Activated CD4-positive, alpha-beta T cell treated with anti-CD3 and anti-CD28 coated beads for 4 hours (primary cell): Measurements from ENCODE around the gene EGLN3.

Experiments used
- DNase-seq, 2 donors: peaks; one replicate each; pipeline ENCODE4 v3.0.0-alpha.2; 2020

The EGLN3 gene

DNA sequence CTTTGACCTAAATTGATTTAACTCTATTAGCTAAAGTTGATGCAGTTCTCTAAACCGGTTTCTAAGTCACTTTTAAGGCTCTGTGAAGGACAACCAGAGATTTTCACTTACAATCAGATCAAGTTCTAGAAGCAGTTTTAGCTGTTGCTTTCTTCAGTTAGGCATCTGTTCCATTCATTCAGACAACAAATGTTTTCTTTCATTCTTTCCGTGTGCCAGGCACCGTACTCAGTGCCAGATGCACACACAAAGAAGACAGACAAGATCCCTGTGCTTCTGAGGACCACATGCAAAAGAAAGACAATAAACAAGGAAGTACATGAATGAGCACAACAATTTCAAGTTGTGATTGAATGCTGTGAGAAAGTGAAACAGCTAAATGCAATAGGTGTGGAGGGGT lies 11.1 kb upstream of the EGLN3 start:
- no peak for DNase-seq

GRCh38 chr14:33959692-33960151 lies 8.8 kb upstream of the EGLN3 start:
- DNase-seq: no peak

DNA sequence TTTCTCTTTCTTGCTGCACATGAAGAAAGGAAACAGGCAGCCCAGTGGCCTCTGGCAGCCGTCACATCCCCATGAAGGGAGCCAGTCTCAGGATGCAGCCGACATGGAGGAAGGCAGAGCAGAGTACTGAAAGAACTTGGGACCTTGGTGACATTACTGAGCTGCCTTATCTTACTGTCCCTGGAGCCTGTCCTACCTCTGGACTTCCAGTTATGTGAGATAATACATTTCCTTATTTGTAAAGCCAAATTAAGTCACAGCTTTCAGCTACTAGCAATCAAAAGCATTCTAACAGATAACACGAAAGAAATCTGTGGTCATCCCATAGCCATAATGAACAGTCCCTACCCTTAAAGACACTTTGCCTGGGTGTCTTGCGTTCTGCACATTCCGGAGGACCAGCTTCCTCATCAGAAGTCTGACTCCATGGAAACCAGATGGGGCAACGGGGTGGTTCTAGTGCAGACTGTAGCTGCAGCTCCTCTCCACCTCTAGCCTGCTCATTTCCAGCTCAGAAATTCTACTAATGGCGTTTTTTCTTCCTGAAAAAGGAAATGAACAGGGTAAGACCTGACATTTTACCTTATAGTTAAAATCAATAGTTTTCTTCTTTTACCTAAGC lies 7.8 kb upstream of the EGLN3 start:
- DNase-seq: no peak

DNA sequence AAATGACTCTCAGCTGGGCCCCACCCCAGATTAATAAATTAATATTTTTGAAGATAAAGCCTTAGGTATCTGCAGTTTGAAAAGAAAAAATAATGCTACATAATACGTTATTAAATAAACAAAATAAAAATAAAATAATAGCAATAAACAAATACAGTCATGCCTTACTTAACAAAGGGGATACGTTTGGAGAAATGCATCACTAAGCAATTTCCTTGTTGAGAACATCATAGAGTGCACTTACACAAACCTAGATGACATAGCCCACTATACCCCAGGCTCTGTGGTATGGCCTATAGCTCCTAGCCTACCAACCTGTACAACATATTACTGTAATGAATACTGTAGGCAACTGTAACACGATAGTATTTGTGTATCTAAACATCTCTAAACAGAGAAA lies 7.1 kb upstream of the EGLN3 start:
- no peak for DNase-seq

- no peak for DNase-seq
These were observed 6.4 kb upstream of the EGLN3 start for GRCh38 chr14:33957299-33957698.

- no peak for DNase-seq
These were observed 5.8 kb upstream of the EGLN3 start for GRCh38 chr14:33956640-33957039.

DNA sequence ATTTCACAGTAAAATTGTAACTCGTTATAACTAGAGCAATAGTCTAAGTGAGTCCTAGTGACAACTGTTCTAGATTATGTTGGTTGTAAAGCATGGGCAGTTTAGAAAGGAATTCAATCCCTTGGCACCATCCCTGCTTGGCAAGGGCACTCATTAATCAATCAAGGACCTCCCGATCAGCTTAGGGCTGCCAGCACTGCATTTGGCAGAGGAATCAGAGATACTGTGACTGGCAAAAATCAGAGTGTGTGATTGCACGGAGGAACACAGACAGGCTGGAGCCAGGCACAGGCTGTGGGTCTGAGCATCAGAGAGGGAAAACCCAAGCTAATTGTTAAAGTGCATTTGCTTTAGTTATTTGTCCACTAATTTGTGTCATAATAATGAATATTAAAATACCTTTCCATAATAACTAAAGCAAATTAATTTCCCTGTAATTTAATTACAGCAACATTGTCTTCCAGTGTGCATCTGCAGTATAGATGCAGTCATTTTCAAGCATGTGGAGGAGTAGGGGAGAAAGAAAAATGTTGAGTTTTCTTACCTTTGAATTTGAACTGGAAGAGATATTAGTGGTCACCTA lies 3.2 kb upstream of the EGLN3 start:
- DNase-seq: no peak

DNA sequence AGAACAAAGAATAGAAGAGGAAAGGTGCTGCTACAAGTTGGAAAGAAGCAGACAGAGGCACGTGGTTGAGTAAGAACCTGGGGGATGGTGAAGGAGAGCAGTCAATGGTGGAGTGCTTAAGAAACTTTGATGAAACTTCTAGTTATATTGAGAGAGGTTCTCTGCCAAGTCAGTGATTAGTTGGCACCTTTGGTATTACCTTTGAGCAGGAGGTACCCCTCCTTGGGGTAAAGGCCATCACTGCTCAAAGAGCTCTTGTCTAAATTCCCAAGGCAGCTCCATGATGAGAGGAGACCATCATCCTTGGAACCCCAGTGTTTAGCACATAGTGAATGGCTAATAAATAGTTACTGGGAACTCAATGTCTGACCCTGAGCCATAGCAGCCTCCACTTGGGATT lies 1.7 kb upstream of the EGLN3 start:
- DNase-seq: no peak

GRCh38 chr14:33951183-33951840 lies 438 bp upstream of the EGLN3 start:
- no peak for DNase-seq

- DNase-seq: no peak
These were observed 1.4 kb downstream of the EGLN3 start for GRCh38 chr14:33949411-33949893.

GRCh38 chr14:33948869-33949408 lies 1.9 kb downstream of the EGLN3 start:
- no peak for DNase-seq

GRCh38 chr14:33948145-33948868 lies 2.6 kb downstream of the EGLN3 start:
- no peak for DNase-seq

- DNase-seq: no peak
These were observed 4.0 kb downstream of the EGLN3 start for GRCh38 chr14:33946679-33947476.

- no peak for DNase-seq
These were observed 5.4 kb downstream of the EGLN3 start for GRCh38 chr14:33945210-33946088.

- DNase-seq: no peak
These were observed 7.6 kb downstream of the EGLN3 start for GRCh38 chr14:33943096-33943883.

DNA sequence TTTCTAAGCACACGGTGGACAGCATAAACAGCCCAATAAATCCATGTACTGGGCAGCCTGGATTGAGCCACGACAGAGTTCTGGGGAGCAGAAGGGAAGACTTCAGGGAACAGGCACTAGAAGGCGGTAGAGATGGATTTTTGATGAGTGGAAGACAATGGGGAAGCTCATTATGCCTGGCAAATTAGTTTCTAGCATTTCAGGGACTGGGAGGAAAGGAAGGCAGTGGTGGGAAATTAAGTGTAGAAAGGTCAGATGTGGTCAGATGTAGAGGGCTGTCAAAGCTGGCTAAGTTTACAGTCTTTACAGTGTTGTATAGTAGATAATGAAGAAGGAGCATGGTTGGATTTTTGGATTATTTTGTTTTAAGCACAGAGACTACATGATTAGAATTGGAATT lies 9.2 kb downstream of the EGLN3 start:
- DNase-seq: no peak

DNA sequence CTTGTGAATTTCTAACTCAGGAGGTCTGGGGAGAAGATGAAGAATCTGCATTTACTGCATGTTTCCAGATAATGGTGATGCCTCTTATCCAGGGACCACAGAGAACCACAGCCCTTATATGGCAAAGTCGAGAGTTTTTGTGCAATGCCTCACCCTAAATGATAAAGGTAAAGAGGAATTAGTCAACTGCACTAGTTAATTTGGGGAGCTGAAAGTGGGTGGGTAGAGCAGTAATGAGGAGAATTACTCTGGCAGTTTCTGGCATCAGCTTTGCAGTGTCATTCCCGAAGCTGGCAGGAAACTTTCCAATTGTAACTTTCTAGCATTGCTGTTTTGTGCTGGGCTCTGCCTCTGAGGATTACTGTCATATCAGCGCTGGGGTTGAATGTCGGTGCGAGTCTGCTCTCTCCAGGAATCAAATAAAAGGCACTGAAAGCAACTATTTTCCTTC lies 10.3 kb downstream of the EGLN3 start:
- DNase-seq: no peak

GRCh38 chr14:33938131-33938949 lies 12.5 kb downstream of the EGLN3 start:
- DNase-seq: no peak

DNA sequence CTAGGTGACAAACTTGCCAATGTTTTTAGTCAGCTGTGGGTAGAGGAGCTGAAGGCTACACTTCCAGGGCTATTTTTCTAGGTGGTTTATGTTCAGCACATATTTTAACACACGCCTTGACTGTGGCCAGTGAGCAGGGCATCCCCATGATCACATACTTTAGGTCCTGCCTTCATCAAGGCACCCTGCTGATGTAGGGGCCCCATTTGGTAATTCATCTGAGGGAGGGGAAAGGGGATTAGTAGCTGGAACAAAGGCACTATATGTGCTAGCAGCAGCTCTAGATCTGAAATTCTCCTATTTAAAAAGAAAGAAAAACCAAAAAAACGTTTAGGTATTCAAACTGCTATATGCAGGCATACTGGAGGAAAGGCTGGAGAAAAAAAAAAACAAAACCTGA lies 14.5 kb downstream of the EGLN3 start:
- no peak for DNase-seq

GRCh38 chr14:33934938-33935337 lies 15.9 kb downstream of the EGLN3 start:
- DNase-seq: no peak
